SKM-1 (cell line): ENCODE data around the gene CENPX.

Source experiments
- DNase-seq: peaks from one replicate; lab custom pipeline; 2025; ENCODE audit not compliant: unreplicated experiment; lab: John Stamatoyannopoulos, UW

CENPX gene

GRCh38 chr17:82055023-82055964, 32.6 kb upstream of the CENPX start:
- no peak for DNase-seq

- no peak for DNase-seq
Observed at GRCh38 chr17:82054351-82055022, 31.8 kb upstream of the CENPX start.

GRCh38 chr17:82053556-82054263, 31.0 kb upstream of the CENPX start:
- DNase-seq, result no peak

- DNase-seq, result no peak
Observed at GRCh38 chr17:82053130-82053529, 30.5 kb upstream of the CENPX start.

- no peak for DNase-seq
Observed at GRCh38 chr17:82052638-82053059, 30.0 kb upstream of the CENPX start.

- peak; percentile 43 for DNase-seq
Observed at GRCh38 chr17:82051776-82052637, 29.3 kb upstream of the CENPX start, which contains the start of the genes GPS1 and RFNG. GPS1 (plus strand) TSS chr17:82051898; CDS start chr17:82051932, 34 bp downstream. RFNG (minus strand) TSS chr17:82051811; CDS start chr17:82051766, 45 bp downstream.

GRCh38 chr17:82050761-82051641, 28.3 kb upstream of the CENPX start:
- no peak for DNase-seq

GRCh38 chr17:82050152-82050760, 27.6 kb upstream of the CENPX start:
- no peak for DNase-seq

GRCh38 chr17:82049521-82049971, 26.9 kb upstream of the CENPX start:
- DNase-seq, result no peak

GRCh38 chr17:82049106-82049505, 26.4 kb upstream of the CENPX start:
- no peak for DNase-seq

- DNase-seq, result no peak
Observed at GRCh38 chr17:82048571-82048971, 25.9 kb upstream of the CENPX start.

- DNase-seq, result no peak
Observed at GRCh38 chr17:82047914-82048570, 25.4 kb upstream of the CENPX start.

- DNase-seq, result no peak
Observed at GRCh38 chr17:82047379-82047778, 24.7 kb upstream of the CENPX start.

- DNase-seq, result no peak
Observed at GRCh38 chr17:82046903-82047302, 24.2 kb upstream of the CENPX start.

GRCh38 chr17:82045936-82046484, 23.3 kb upstream of the CENPX start:
- DNase-seq, result no peak

GRCh38 chr17:82043507-82043906, 20.8 kb upstream of the CENPX start:
- no peak for DNase-seq

GRCh38 chr17:82042649-82043048, 20.0 kb upstream of the CENPX start:
- DNase-seq, result no peak
